B cell (primary cell): Measurements from ENCODE around the gene HIC2.

Experiments used
- CTCF ChIP-seq: fragments of 200-600 bp; IDR thresholded peaks from one replicate; pipeline ENCODE4 v1.8.0; 2022; ENCODE audit warnings: antibody characterized with exemption, mild to moderate bottlenecking
- EZH2 ChIP-seq: IDR thresholded peaks from 2 replicates; pipeline ENCODE4 v1.6.1; 2012; ENCODE audit warnings: borderline replicate concordance, low read depth, mild to moderate bottlenecking, moderate library complexity, low read length; ENCODE audit not compliant: insufficient read depth, poor library complexity, severe bottlenecking

- TF ChIP-seq CTCF (no peak), EZH2 (no peak)
Measured at GRCh38 chr22:21443735-21444421, 26.7 kb downstream of the HIC2 start.
